22Rv1 (cell line): ENCODE data around the gene ANXA9.

Experiments
- ZFX ChIP-seq: fragments of 450-650 bp; IDR thresholded peaks from 2 replicates; pipeline ENCODE4 v1.6.1; 2017; ENCODE audit warnings: antibody characterized with exemption, borderline replicate concordance
- TF ChIP-seq, protein P1 (sequence below): fragments of 450-650 bp; IDR thresholded peaks from 2 replicates; pipeline ENCODE4 v1.5.1; 2017; ENCODE audit warnings: mild to moderate bottlenecking

DNA sequence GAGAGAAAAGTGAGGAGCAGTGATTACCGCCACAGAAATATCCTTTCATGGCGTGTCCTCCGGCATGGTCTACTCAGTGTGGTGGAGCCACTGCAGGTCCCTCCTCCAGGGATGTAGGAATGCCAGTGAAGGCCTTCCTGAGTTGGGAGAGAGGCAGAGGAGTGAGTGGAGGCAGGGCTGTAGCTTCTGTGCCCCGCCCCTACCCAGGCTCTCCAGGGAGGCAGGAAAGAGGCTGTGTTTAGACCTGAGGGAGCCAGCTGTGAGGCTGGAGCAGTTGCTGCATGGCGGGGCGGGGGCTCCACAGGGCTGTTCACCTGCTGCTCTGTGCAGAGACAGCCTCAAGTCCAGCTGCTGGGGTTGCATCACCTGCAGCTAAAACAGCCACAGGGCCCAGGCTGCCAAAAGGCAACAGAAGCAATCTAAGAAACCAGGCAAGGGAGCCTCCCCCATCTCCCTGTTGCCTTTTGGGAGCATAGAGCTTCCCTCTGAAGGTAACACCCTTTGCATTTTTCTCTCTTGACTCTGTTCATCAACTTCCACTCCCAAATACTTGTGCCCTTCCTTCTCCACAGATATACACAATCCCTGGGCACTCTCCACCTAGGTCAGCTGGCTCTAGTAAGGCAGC is 801 bp upstream of the ANXA9 start:
- TF ChIP-seq, protein P1, sequence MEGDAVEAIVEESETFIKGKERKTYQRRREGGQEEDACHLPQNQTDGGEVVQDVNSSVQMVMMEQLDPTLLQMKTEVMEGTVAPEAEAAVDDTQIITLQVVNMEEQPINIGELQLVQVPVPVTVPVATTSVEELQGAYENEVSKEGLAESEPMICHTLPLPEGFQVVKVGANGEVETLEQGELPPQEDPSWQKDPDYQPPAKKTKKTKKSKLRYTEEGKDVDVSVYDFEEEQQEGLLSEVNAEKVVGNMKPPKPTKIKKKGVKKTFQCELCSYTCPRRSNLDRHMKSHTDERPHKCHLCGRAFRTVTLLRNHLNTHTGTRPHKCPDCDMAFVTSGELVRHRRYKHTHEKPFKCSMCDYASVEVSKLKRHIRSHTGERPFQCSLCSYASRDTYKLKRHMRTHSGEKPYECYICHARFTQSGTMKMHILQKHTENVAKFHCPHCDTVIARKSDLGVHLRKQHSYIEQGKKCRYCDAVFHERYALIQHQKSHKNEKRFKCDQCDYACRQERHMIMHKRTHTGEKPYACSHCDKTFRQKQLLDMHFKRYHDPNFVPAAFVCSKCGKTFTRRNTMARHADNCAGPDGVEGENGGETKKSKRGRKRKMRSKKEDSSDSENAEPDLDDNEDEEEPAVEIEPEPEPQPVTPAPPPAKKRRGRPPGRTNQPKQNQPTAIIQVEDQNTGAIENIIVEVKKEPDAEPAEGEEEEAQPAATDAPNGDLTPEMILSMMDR, result no peak
- no peak for TF ChIP-seq ZFX
